ENCODE measurements around the gene ZBTB7C. TPM values are rescaled to one million over a fixed set of nuclear protein-coding genes. Genes with fewer than 3 reads are reported as not detected.

Gene ZBTB7C
- total and polyA plus RNA-seq, 2 of the 4 experiments (the other 2 are of a cell fraction): not detected

- Histone ChIP-seq H3K18ac (ENCODE audit: low read depth, low read length) (no peak overlapping the region), H2AK5ac (ENCODE audit: low read depth, low read length) (no peak overlapping the region), H3K27me3 (ENCODE audit: control insufficient read depth, insufficient read depth, low read length) (peaks cover 31% of the 10 kb centered on the region), H3K36me3 (ENCODE audit: control insufficient read depth, insufficient read depth, low read length) (no peaks in the 10 kb centered on the region), H2BK5ac (ENCODE audit: low read depth, low read length, poor library complexity, severe bottlenecking) (no peak overlapping the region), H3K9ac (ENCODE audit: low read depth, low read length) (no peak overlapping the region), H2AFZ (replicated peaks; ENCODE audit: low read length, poor library complexity) (no peak overlapping the region), H4K5ac (ENCODE audit: low read depth, low read length) (no peak overlapping the region), H3K56ac (ENCODE audit: extremely low read depth, insufficient read depth, low read length) (no peak overlapping the region), H4K8ac (ENCODE audit: low read depth in 2 of 2, low read length in 2 of 2) (no peak overlapping the region), H3K4me2 (ENCODE audit: low read depth, low read length) (no peak overlapping the region), H3K9me3 (ENCODE audit: control insufficient read depth, insufficient read depth, low read length) (no peaks in the 10 kb centered on the region), H3K9me1 (ENCODE audit: insufficient read depth, low read length) (no peaks in the 10 kb centered on the region), H3K23ac (ENCODE audit: low read depth, low read length) (no peak overlapping the region), H3K4ac (ENCODE audit: low read depth, low read length) (no peak overlapping the region), H2BK120ac (ENCODE audit: low read depth, low read length) (no peak overlapping the region), H3K4me1 (ENCODE audit: control insufficient read depth, insufficient read depth, low read length) (no peaks in the 10 kb centered on the region), H4K91ac (ENCODE audit: insufficient read depth, low read depth, low read length) (no peak overlapping the region), H4K20me1 (ENCODE audit: insufficient read depth, low read length) (no peaks in the 10 kb centered on the region), H3K79me1 (ENCODE audit: low read depth in 1 of 2, low read length in 2 of 2) (no peaks in the 10 kb centered on the region), H2AK9ac (replicated peaks; ENCODE audit: low read depth, low read length, poor library complexity) (peak overlapping the region; percentile 63), H2BK15ac (ENCODE audit: low read depth, low read length) (no peak overlapping the region), H2BK20ac (ENCODE audit: low read depth, low read length) (no peak overlapping the region), H3K27ac (ENCODE audit: insufficient read depth, low read length) (no peak overlapping the region), H3K14ac (replicated peaks; ENCODE audit: low read depth, low read length) (no peak overlapping the region), H3K4me3 (ENCODE audit: insufficient read depth, low read depth, low read length) (no peak overlapping the region)
- ATAC-seq (ENCODE audit: low read depth): no peak
- dilution Hi-C loops (cut with HindIII; ENCODE audit: low sequenced_read_pairs, unreplicated experiment) (no loop called here), intact Hi-C loops (cut with micrococcal nuclease) (no loop called here), in situ Hi-C loops (cut with MboI; ENCODE audit: low sequenced_read_pairs) (no loop called here)
- no TSS peak for BruUV-seq (replicated peaks)
- ChIA-PET POLR2A (ENCODE audit: unreplicated experiment) (no interaction called here), CTCF (no interaction called here)
- DNase-seq: no peak
- TF ChIP-seq ELK1 (IDR thresholded peaks at IDR 0.05; ENCODE audit: borderline replicate concordance, low read depth, low read length) (no peak), CEBPB (IDR thresholded peaks at IDR 0.05; ENCODE audit: low read depth, low read length) (no peak), CTCF (conservative IDR thresholded peaks at IDR 0.05; ENCODE audit: low read depth, low read length) (no peak), USF2 (IDR thresholded peaks at IDR 0.05; ENCODE audit: low read depth, low read length) (no peak), POLR2A (IDR thresholded peaks at IDR 0.05; ENCODE audit: low read depth, low read length) (no peak), RFX5 (IDR thresholded peaks at IDR 0.05; ENCODE audit: low read depth, low read length) (no peak), CHD1 (IDR thresholded peaks at IDR 0.05; ENCODE audit: low read depth, low read length) (no peak), FOS (IDR thresholded peaks at IDR 0.05; ENCODE audit: low read depth, low read length) (no peak), MAFK (IDR thresholded peaks at IDR 0.05; ENCODE audit: low read depth, low read length) (no peak)
- WGBS, 2 experiments (ENCODE audit: extremely low coverage in 2 of 2, insufficient read length in 1 of 2): 0% methylated on average over 1 of the region's 6 CpGs; no CpG with 5 or more reads in 1 of the 2 experiments
Observed at GRCh38 chr18:48342125-48342524, 67.1 kb downstream of the ZBTB7C start.
